HCT116 (cell line): Measurements from ENCODE around the gene NACC2. TPM values are rescaled to one million over a fixed set of nuclear protein-coding genes. Genes with fewer than 3 reads are reported as not detected.

Experiments used
- ATAC-seq: fragments of 200-7000 bp; cut with Tn5 transposase; 2 replicates; pipeline ENCODE4 v1.9.1; 2020; ENCODE audit warnings: mild to moderate bottlenecking, moderate library complexity
- BruUV-seq: library from RNA; stranded (reverse); fragments of 400-500 nt; replicated peaks from 2 replicates; lab custom pipeline; 2021; lab: Mats Ljungman, UMichigan
- CTCF ChIA-PET: fragments of 300-600 bp; sonication (Branson Sonifier 250); formaldehyde crosslinking; loops from one replicate; lab custom pipeline; 2021; ENCODE audit warnings: antibody characterized with exemption; lab: Charles Lee
- POLR2A ChIA-PET: fragments of 300-600, 350-600 bp; sonication (Branson Sonifier 250); formaldehyde crosslinking; loops from one replicate; lab custom pipeline; 2021; ENCODE audit warnings: antibody characterized with exemption; lab: Charles Lee
- RAD21 ChIA-PET, 2 experiments: fragments of 300-600 bp; sonication (Branson Sonifier 250); formaldehyde crosslinking; loops; one replicate each; lab custom pipeline; 2023; ENCODE audit warnings: low total read pairs in 2 of 2; ENCODE audit not compliant: uncharacterized antibody in 2 of 2, unreplicated experiment in 2 of 2, low non-redundant PET in 1 of 2; lab: Charles Lee
- DNase-seq: peaks from one replicate; pipeline ENCODE4 v3.0.0-alpha.2; 2010; ENCODE audit warnings: low read depth, low spot score
- H2AFZ ChIP-seq: fragments of 200-600 bp; shearing (Covaris generic), sonication (generic); 2 replicates; pipeline ENCODE4 v1.6.1; 2017; ENCODE audit warnings: low read depth, mixed run types, mixed read lengths, antibody characterized with exemption, low read length; ENCODE audit not compliant: poor library complexity, severe bottlenecking
- H3K27ac ChIP-seq: 2 replicates; pipeline ENCODE4 v1.5.1; 2012; ENCODE audit warnings: low read depth, low read length
- H3K27me3 ChIP-seq: fragments of 200-600 bp; sonication (generic); 2 replicates; pipeline ENCODE4 v1.6.1; 2016; ENCODE audit warnings: mixed run types, low read length, mixed read lengths; ENCODE audit not compliant: insufficient read depth
- H3K36me3 ChIP-seq, 2 experiments: fragments of 200-500 bp in 1 of 2; fragments of 200-600 bp in 1 of 2; sonication (Bioruptor generic) in 1 of 2; sonication (generic) in 1 of 2; 2 replicates each; pipeline versions ENCODE4 v1.5.1 to v1.6.1; 2014 to 2016; ENCODE audit warnings: low read length in 2 of 2, inconsistent platforms in 1 of 2, mixed read lengths in 1 of 2, mixed run types in 1 of 2; ENCODE audit not compliant: insufficient read depth in 2 of 2, control insufficient read depth in 1 of 2
- H3K4me1 ChIP-seq, 2 experiments: fragments of 200-600 bp in 1 of 2; sonication (generic) in 1 of 2; 2 replicates each; pipeline versions ENCODE4 v1.5.1 to v1.6.1; 2012 to 2017; ENCODE audit warnings: low read length in 2 of 2, inconsistent platforms in 1 of 2, mild to moderate bottlenecking in 1 of 2, mixed read lengths in 1 of 2, mixed run types in 1 of 2, moderate library complexity in 1 of 2; ENCODE audit not compliant: insufficient read depth in 2 of 2, control insufficient read depth in 1 of 2
- H3K4me2 ChIP-seq: fragments of 200-600 bp; sonication (generic); 2 replicates; pipeline ENCODE4 v1.6.1; 2017; ENCODE audit warnings: mixed run types, low read length, mixed read lengths
- H3K4me3 ChIP-seq, 2 experiments: fragments of 200-600 bp in 1 of 2; sonication (generic) in 1 of 2; replicated peaks in 1 of 2; 2 replicates each; pipeline ENCODE4 v1.5.1; 2011 to 2016; ENCODE audit warnings: low read length in 2 of 2, control low read depth in 1 of 2, low read depth in 1 of 2, mild to moderate bottlenecking in 1 of 2, mixed read lengths in 1 of 2, mixed run types in 1 of 2
- H3K79me2 ChIP-seq: fragments of 200-600 bp; sonication (generic); 2 replicates; pipeline ENCODE4 v1.6.1; 2017; ENCODE audit warnings: mild to moderate bottlenecking, mixed run types, low read length, moderate library complexity, mixed read lengths; ENCODE audit not compliant: insufficient read depth
- H3K9ac ChIP-seq: fragments of 200-600 bp; sonication (generic); 2 replicates; pipeline ENCODE4 v1.6.1; 2016; ENCODE audit warnings: low read length, mixed read lengths
- H3K9me2 ChIP-seq: fragments of 200-600 bp; sonication (generic), shearing (Covaris generic); 2 replicates; pipeline ENCODE4 v1.6.1; 2017; ENCODE audit warnings: mixed run types, mild to moderate bottlenecking, moderate library complexity; ENCODE audit not compliant: insufficient read depth
- H3K9me3 ChIP-seq, 2 experiments: fragments of 200-500 bp in 1 of 2; fragments of 200-600 bp in 1 of 2; sonication (Bioruptor generic) in 1 of 2; sonication (generic) in 1 of 2; 2 replicates each; pipeline ENCODE4 v1.6.1; 2014 to 2017; ENCODE audit warnings: low read length in 2 of 2, mixed read lengths in 2 of 2, inconsistent platforms in 1 of 2, low read depth in 1 of 2, mild to moderate bottlenecking in 1 of 2, mixed run types in 1 of 2, moderate library complexity in 1 of 2; ENCODE audit not compliant: control insufficient read depth in 1 of 2, insufficient read depth in 1 of 2
- H4K20me1 ChIP-seq: fragments of 200-600 bp; sonication (generic), shearing (Covaris generic); 2 replicates; pipeline ENCODE4 v1.6.1; 2017; ENCODE audit warnings: mixed run types, mild to moderate bottlenecking, moderate library complexity; ENCODE audit not compliant: insufficient read depth
- CEBPB ChIP-seq: IDR thresholded peaks from 2 replicates; pipeline ENCODE4 v1.6.1; 2012; ENCODE audit warnings: low read depth
- EGR1 ChIP-seq: IDR thresholded peaks from 2 replicates; pipeline ENCODE4 v1.6.1; 2012; ENCODE audit warnings: low read depth
- ELF1 ChIP-seq: IDR thresholded peaks from 2 replicates; pipeline ENCODE4 v1.6.1; 2012; ENCODE audit warnings: low read depth, borderline replicate concordance
- EZH2 ChIP-seq: fragments of 200-600 bp; sonication (generic); IDR thresholded peaks from 2 replicates; pipeline ENCODE4 v1.6.1; 2017; ENCODE audit warnings: antibody characterized with exemption, mixed run types
- EZH2phosphoT487 ChIP-seq: fragments of 200-600 bp; IDR thresholded peaks from 2 replicates; pipeline ENCODE4 v1.6.1; 2018; ENCODE audit warnings: antibody characterized with exemption, borderline replicate concordance
- FOSL1 ChIP-seq: IDR thresholded peaks from 2 replicates; pipeline ENCODE4 v1.6.1; 2012; ENCODE audit warnings: low read depth
- JUND ChIP-seq: IDR thresholded peaks from 2 replicates; pipeline ENCODE4 v1.6.1; 2012
- POLR2A ChIP-seq: IDR thresholded peaks from 2 replicates; pipeline ENCODE4 v1.7.0; 2011; ENCODE audit warnings: borderline replicate concordance; ENCODE audit not compliant: insufficient read depth, insufficient read length; ENCODE audit errors: extremely low read depth
- POLR2AphosphoS5 ChIP-seq: IDR thresholded peaks from 2 replicates; pipeline ENCODE4 v1.6.1; 2011; ENCODE audit warnings: mild to moderate bottlenecking, low read depth, low read length, moderate library complexity
- REST ChIP-seq: IDR thresholded peaks from 2 replicates; pipeline ENCODE4 v1.6.1; 2012; ENCODE audit warnings: low read depth
- SP1 ChIP-seq: IDR thresholded peaks from 2 replicates; pipeline ENCODE4 v1.6.1; 2012; ENCODE audit warnings: low read depth
- ZNF274 ChIP-seq: fragments of 200-500 bp; sonication (Bioruptor generic); IDR thresholded peaks from 2 replicates; pipeline ENCODE4 v1.6.1; 2014; ENCODE audit warnings: mild to moderate bottlenecking, low read depth, low read length, inconsistent platforms
- intact Hi-C: fragments of 100-400 bp; cut with micrococcal nuclease; formaldehyde crosslinking; loops from 2 replicates; pipeline ENCODE4 v1.10.0; 2022
- total RNA-seq: library from RNA; stranded (reverse); gene quantifications from one replicate; pipeline ENCODE4 v1.2.1, GENCODE V29; 2021; ENCODE audit not compliant: unreplicated experiment
- TF ChIP-seq, protein P1 (sequence below): IDR thresholded peaks from 2 replicates; pipeline ENCODE4 v1.6.1; 2012
- TF ChIP-seq, protein P2 (sequence below): IDR thresholded peaks from 2 replicates; pipeline ENCODE4 v1.6.1; 2011; ENCODE audit warnings: mild to moderate bottlenecking, low read length, moderate library complexity; ENCODE audit not compliant: insufficient replicate concordance; ENCODE audit errors: extremely low read depth

NACC2 gene
- total RNA-seq, 1 experiment from 2014 or later, result 27.8 TPM

DNA sequence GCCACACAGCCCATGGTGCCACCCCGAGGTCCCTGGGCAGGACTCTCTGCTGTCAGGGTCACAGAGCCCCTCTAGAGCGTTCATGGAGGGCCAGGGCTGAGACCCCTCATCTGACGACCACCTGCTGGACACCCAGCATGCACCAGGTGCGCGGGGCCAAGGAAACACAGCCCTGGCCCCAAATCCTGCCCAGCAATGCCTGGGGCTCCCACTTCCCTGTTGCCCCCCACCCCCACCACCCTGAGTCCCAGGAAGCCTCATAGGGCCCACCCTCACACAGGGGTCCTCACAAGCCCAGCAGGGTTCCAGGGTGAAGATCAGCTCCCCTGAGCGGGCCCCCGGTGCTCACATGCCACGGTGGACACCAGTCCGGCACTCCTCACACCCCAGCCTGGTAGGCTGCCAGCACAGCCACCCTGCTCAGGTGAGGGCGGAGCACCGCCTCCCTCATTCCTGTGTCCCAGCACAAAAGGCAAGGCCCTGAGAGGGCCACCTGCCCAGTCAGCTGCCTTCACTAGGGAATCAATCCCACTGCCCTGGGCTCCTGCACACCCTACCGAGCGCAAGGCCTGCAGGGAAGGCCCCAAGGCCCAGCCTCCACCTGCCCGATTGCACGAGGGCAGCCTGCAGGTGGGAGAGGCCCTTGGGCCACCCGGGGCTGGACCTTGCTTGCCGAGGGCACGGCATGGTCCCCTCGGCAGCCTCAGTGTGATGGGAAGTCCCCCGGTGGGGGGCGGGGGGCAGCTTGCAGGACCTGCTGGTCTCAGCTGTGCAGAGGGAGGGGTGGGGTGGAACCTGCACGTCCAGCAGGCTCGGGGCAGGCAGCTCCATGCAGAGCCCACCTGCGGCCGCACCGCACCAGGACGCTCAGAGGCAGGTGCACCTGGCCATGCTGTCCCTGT is 77.5 kb downstream of the NACC2 start:
- no peaks in the 10 kb centered on the region for H3K27me3 ChIP-seq
- no peaks in the 10 kb centered on the region for H3K9me2 ChIP-seq
- no peak overlapping the region for H3K27ac ChIP-seq
- no peak overlapping the region for H2AFZ ChIP-seq
- H3K4me2 ChIP-seq, result no peak overlapping the region
- H3K9me3 ChIP-seq, result no peaks in the 10 kb centered on the region
- no peak for TF ChIP-seq POLR2AphosphoS5
- TF ChIP-seq EGR1, result no peak
- TF ChIP-seq, protein P1, sequence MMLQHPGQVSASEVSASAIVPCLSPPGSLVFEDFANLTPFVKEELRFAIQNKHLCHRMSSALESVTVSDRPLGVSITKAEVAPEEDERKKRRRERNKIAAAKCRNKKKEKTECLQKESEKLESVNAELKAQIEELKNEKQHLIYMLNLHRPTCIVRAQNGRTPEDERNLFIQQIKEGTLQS, result no peak
- TF ChIP-seq, protein P2, sequence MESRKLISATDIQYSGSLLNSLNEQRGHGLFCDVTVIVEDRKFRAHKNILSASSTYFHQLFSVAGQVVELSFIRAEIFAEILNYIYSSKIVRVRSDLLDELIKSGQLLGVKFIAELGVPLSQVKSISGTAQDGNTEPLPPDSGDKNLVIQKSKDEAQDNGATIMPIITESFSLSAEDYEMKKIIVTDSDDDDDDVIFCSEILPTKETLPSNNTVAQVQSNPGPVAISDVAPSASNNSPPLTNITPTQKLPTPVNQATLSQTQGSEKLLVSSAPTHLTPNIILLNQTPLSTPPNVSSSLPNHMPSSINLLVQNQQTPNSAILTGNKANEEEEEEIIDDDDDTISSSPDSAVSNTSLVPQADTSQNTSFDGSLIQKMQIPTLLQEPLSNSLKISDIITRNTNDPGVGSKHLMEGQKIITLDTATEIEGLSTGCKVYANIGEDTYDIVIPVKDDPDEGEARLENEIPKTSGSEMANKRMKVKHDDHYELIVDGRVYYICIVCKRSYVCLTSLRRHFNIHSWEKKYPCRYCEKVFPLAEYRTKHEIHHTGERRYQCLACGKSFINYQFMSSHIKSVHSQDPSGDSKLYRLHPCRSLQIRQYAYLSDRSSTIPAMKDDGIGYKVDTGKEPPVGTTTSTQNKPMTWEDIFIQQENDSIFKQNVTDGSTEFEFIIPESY, result no peak
- TF ChIP-seq FOSL1, result no peak
- TF ChIP-seq REST, result no peak
- no peak for TF ChIP-seq EZH2
- no peak for TF ChIP-seq JUND
- no peak for TF ChIP-seq SP1
- TF ChIP-seq ELF1, result no peak
- no peak for TF ChIP-seq EZH2phosphoT487
- TF ChIP-seq ZNF274, result no peak
- TF ChIP-seq POLR2A, result no peak
- TF ChIP-seq CEBPB, result no peak
- intact Hi-C loops, result no loop called here
- no peaks in the 10 kb centered on the region for H3K4me1 ChIP-seq
- H3K9ac ChIP-seq, result no peak overlapping the region
- CTCF ChIA-PET, result no interaction called here
- BruUV-seq, result no TSS peak
- RAD21 ChIA-PET, result no interaction called here
- H3K79me2 ChIP-seq, result peaks cover 28% of the 10 kb centered on the region
- H3K4me3 ChIP-seq, result no peak overlapping the region
- ATAC-seq, result no peak
- POLR2A ChIA-PET, result no interaction called here
- H3K36me3 ChIP-seq, result no peaks in the 10 kb centered on the region; a peak in 1 of 4 replicates
- H4K20me1 ChIP-seq, result no peaks in the 10 kb centered on the region
- no peak for DNase-seq
